Stimulated activated memory B cell treated with anti-CD40 and anti-IgM and Interleukin-4, amounts not matched to agents 10 μg/mL and 1 μg/mL and 100 μg/mL, for 72 hours (primary cell): Measurements from ENCODE around the gene SUB1.
A peak's percentile ranks its signal among the peaks of the same experiment; 100 is the strongest.
"Not testable (repeated sequence)": the region's sequence is repeated elsewhere in the genome, so short reads cannot be mapped to it uniquely, and the experiment has no call there.

ENCODE experiments used
- ATAC-seq: fragments of 150-1000 bp; cut with Tn5 transposase; 2 replicates; pipeline ENCODE4 v1.10.0; 2021
- H3K27ac Mint-ChIP-seq: one replicate; pipeline ENCODE4 v1.8.0; 2022; ENCODE audit warnings: mild to moderate bottlenecking, mixed read lengths
- H3K27me3 Mint-ChIP-seq: one replicate; pipeline ENCODE4 v1.8.0; 2022; ENCODE audit warnings: mixed read lengths
- H3K36me3 Mint-ChIP-seq: one replicate; pipeline ENCODE4 v1.8.0; 2022; ENCODE audit warnings: mixed read lengths
- H3K4me1 Mint-ChIP-seq: one replicate; pipeline ENCODE4 v1.8.0; 2022; ENCODE audit warnings: mixed read lengths
- H3K4me3 Mint-ChIP-seq: one replicate; pipeline ENCODE4 v1.8.0; 2022; ENCODE audit warnings: mild to moderate bottlenecking, moderate library complexity, mixed read lengths
- H3K9me3 Mint-ChIP-seq: one replicate; pipeline ENCODE4 v1.8.0; 2022; ENCODE audit warnings: mixed read lengths

Gene SUB1

DNA sequence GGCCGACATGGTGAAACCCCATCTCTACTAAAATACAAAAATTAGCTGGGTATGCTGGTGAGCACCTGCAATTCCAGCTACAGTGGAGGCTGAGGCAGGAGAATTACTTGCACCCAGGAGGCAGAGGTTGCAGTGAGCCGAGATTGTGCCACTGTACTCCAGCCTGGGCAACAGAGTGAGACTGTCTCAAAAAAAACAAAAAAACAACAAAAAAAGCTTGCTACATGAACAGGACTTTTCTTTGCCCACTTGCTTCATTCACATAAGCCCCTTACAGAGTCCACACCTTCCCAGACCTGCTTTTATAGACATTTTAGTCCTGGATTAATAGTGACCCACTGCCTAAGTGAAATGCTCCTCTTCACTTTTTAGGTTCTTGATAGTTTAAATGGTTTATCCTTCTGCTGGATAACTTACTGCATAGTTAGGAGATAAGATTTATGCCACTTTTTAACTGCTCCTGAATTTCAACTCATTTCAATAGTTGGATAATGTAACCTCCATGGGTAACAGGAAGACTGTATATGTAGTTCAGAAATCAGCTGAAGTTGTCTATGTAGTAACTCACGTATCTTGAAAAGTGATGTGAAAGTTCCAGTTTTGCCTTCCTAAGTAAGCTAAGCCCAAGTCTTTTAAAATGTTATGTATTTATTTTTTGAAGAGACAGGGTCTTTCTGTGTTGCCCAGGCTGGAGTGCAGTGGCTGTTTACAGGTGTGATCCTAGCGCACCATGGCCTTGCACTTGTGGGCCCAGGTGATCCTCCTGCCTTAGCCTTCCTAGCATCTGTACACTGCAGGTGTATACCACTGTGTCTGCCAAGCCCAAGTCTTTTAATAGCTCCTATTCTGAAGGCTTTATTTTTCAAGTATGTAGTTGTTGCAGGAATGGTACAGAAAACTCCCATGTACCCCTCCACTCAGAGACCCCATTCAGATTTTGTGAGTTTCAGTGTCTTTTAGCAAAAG is 19.7 kb downstream of the SUB1 start:
- Mint-ChIP-seq H3K4me1 (peaks cover 10% of the 10 kb centered on the region), H3K27ac (no peak overlapping the region), H3K27me3 (no peaks in the 10 kb centered on the region), H3K4me3 (no peak overlapping the region), H3K9me3 (no peaks in the 10 kb centered on the region), H3K36me3 (peaks cover 43% of the 10 kb centered on the region)
- no peak for ATAC-seq

DNA sequence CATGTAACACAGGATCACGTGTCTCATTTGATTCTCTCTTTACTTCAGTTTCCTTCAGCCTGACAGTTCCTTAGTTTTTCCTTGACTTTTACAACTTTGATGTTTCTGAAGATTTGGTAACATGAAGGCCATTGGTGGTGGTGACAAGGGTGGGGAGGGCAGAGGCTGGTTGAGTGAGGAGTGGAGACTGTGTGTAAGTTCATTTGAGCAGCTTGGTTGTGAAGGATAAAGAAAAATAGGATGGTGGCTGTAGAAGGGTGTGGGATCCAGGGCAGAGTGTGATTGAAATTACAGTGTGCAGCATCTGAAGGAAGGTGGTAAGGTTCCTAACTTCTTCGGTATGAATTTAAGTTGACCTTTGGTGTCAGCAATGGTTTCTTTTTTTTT is 20.4 kb downstream of the SUB1 start:
- no peak overlapping the region for H3K27ac Mint-ChIP-seq

DNA sequence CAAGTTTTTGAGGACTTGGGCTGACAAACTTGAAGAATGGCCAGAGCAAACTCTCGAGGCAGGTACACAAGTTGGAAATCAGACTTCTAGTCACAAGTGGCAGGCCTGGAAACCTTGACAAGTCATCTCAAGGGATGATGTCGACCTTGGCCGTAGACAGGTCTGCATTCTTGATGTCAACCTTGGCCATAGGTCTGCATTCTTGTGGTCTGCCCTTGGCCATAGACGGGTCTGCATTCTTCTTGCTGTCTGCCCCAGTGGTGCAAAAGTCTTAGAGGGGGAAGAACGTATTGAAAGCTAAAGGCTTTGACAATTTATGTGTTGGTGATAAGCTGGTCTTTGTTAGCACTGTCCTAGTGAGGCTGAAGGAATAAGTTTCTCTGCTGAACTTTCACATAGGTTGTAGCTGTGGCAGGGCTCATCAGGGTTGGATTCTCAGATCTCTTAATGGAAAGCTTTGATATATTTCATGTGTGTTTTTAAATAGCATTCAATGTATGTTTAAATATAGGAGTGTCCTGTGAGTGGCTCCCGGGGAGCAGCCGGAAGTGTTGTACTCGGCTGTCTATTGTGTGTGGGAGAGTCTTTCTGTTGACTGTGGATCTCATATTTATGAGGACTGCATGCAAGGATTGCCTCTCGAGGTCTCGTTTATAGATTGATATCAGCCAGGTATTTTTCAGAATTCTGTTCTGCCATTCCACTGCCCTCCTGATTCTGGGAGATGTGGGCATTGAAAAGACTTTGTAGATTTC is 27.0 kb downstream of the SUB1 start:
- Mint-ChIP-seq H3K4me3 (no peak overlapping the region), H3K9me3 (no peaks in the 10 kb centered on the region), H3K27ac (no peak overlapping the region), H3K4me1 (no peaks in the 10 kb centered on the region), H3K36me3 (peaks cover 21% of the 10 kb centered on the region), H3K27me3 (no peaks in the 10 kb centered on the region)
- ATAC-seq: no peak

More for the DNA sequence above, 20.4 kb downstream of the SUB1 start:
- Mint-ChIP-seq H3K36me3 (peaks cover 38% of the 10 kb centered on the region), H3K4me3 (no peak overlapping the region), H3K27me3 (no peaks in the 10 kb centered on the region), H3K9me3 (no peaks in the 10 kb centered on the region), H3K4me1 (peaks cover 10% of the 10 kb centered on the region)
- ATAC-seq: no peak

DNA sequence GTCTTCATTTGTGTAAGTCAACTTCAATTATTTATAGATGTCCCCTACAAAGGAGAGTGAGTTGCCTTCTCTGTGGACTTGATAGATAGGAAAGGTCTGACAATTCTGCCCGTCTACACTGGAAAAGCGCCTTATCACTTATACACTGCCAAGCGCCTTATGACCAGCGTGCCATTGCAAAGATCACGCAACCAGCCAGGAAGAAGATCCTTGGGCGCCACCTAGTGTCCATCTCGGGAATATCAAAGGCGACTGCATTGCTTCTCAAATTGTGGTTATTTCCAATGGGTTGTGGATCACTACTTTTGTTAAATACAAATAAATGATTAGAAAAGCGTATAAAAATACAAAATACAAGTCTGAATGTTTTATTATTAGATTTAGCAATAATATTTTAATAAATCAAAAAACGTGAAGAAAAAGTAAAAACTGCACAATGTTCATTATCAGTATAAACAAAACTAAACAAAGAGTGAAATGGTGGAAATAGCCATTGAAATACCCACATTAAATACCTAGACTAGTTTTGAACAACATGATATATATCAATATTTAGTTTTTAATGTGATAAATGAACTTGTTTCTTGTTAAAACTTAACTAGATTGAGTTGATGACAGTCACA is 27.8 kb downstream of the SUB1 start:
- H3K27ac Mint-ChIP-seq: no peak overlapping the region
- H3K4me1 Mint-ChIP-seq: no peaks in the 10 kb centered on the region
- H3K9me3 Mint-ChIP-seq: no peaks in the 10 kb centered on the region
- peaks cover 13% of the 10 kb centered on the region for H3K36me3 Mint-ChIP-seq
- ATAC-seq: peak; percentile 62
- H3K27me3 Mint-ChIP-seq: no peaks in the 10 kb centered on the region
- no peak overlapping the region for H3K4me3 Mint-ChIP-seq

DNA sequence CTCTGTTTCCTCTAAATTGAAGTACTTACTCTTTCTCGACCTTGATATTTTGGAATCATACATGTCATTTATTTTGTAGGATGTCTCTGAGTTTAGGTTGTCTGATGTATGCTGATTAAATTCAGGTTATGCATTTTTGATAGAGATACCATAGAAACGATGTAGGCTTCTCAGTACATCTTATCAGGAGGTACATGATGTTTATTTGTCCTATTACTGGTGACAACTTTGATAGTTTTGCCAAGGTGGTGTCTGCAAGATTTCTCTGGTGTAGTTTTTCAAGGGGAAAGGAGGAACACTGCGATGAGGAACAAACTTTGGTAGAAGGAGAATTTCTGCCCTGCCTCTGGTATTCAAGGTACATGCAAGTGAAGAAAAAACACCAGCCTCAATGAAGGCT is 29.9 kb downstream of the SUB1 start:
- Mint-ChIP-seq H3K9me3 (no peaks in the 10 kb centered on the region), H3K36me3 (peaks cover 6% of the 10 kb centered on the region), H3K27ac (no peak overlapping the region), H3K27me3 (no peaks in the 10 kb centered on the region), H3K4me1 (no peaks in the 10 kb centered on the region), H3K4me3 (no peak overlapping the region)
- no peak for ATAC-seq

DNA sequence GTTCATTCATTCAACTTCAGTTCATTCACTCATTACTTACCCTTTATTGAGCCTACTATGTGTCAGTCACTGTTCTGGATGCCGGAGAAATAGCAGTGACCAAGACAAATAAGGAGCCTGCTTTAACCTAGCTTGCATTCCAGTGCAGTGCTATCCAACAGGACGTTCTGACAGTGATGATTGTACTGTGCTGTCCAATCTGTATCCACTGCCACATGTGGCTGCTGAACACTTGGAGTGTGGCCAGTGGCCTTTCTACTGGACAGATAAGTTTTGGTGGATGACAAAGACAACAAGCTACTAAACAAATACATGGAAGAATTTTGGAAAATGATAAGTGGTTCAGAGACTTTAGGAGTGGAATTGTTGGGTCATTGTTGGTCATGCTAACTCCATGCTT is 33.6 kb downstream of the SUB1 start:
- Mint-ChIP-seq H3K9me3 (no peaks in the 10 kb centered on the region), H3K27ac (no peak overlapping the region), H3K27me3 (no peaks in the 10 kb centered on the region), H3K4me1 (no peaks in the 10 kb centered on the region), H3K4me3 (no peak overlapping the region), H3K36me3 (peaks cover 12% of the 10 kb centered on the region)
- ATAC-seq: no peak

DNA sequence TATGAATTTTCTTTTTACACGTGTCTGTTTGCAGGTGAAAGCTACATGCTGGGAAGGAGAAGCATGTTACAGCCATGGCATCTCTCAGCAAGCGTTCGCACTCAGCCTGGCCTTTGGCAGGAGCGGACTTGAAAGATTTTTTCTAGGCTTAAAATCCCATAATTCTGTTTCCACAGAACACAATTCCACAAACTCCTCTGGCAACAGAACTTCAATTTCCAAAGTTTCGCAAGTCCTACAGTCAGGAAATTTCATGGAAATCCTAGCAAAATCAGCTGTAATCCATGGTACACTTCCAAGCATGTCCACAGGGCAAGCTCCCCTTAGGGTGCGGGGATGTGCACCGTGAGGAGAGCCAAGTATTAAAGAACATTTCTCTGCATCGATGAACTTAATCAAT is 35.9 kb downstream of the SUB1 start:
- Mint-ChIP-seq H3K9me3 (no peaks in the 10 kb centered on the region), H3K36me3 (peaks cover 6% of the 10 kb centered on the region), H3K27me3 (no peaks in the 10 kb centered on the region), H3K4me3 (no peak overlapping the region), H3K27ac (no peak overlapping the region), H3K4me1 (no peaks in the 10 kb centered on the region)
- ATAC-seq: no peak

DNA sequence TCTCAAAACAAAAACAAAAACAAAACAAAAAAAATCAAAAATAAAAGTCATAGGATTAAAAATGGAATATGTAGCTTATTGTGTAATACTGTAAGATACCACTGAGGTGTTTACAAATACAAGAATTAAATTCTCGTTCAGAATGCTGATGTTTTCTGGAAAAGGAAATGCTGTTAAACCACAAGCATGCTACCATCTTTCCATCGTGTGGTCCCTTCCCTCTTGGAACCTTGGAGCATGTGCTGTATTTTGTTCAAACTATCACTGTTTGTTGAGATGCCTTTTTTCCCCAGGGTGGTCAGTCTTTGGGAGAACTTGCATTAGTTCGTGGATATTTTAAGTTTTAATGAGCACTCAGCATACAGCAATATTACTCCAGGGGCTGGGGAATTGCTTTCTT is 39.7 kb downstream of the SUB1 start:
- Mint-ChIP-seq H3K27ac (no peak overlapping the region), H3K4me1 (no peaks in the 10 kb centered on the region), H3K9me3 (no peaks in the 10 kb centered on the region), H3K4me3 (no peak overlapping the region), H3K36me3 (peaks cover 6% of the 10 kb centered on the region), H3K27me3 (no peaks in the 10 kb centered on the region)
- ATAC-seq: no peak

DNA sequence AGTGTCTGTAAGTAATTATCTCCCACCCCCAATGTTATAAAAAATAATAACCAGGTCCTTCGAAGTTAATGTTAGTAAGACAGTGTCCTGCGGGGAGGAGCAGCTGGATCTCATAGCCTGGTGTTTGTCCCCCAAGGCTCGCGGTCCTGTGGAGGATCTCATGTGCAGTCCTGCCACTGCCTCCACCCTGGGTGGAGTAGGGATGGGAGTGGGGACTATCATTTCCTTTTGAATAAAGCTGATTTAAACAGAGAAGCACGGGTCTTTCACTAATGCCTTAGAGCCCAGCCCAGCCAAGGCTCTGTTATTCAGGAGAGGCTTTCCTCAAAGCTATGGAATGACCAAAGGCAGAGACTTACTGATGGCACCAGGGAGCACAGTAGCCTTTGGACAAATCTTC is 40.2 kb downstream of the SUB1 start:
- H3K4me3 Mint-ChIP-seq: no peak overlapping the region
- ATAC-seq: no peak
- peaks cover 6% of the 10 kb centered on the region for H3K36me3 Mint-ChIP-seq
- no peaks in the 10 kb centered on the region for H3K9me3 Mint-ChIP-seq
- no peak overlapping the region for H3K27ac Mint-ChIP-seq
- no peaks in the 10 kb centered on the region for H3K4me1 Mint-ChIP-seq
- H3K27me3 Mint-ChIP-seq: no peaks in the 10 kb centered on the region

DNA sequence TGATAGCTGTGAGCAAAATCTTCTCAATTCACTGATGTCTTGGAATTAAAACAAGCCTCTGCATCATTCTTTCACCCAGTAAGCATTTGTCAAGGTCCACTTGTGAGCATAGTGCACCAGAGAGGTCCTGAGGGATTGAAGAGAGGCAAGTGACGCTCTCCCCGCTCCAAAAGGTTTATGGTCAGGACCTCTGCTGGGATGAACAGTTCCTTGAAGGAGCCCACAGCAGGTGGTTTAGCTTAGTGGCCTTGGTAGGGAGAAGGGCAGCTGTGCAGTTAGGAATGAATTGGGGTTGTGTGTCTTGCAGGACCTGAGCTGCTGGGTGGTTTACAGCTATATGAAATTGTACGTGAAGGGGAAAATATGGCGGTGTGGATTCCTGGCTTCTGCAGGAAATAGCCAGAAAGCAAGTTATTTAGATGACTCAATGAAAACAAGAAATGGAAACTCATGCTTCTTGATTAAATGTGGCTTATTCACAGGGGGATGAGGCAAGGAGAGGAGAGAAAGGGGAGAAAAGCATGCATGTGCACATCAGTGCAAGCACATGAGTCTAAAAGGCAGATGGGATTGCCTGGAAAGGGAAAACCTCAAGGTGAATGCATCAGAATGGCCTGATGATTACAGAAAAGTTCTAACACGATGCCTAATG is 42.0 kb downstream of the SUB1 start:
- H3K9me3 Mint-ChIP-seq: no peaks in the 10 kb centered on the region
- no peak overlapping the region for H3K27ac Mint-ChIP-seq

DNA sequence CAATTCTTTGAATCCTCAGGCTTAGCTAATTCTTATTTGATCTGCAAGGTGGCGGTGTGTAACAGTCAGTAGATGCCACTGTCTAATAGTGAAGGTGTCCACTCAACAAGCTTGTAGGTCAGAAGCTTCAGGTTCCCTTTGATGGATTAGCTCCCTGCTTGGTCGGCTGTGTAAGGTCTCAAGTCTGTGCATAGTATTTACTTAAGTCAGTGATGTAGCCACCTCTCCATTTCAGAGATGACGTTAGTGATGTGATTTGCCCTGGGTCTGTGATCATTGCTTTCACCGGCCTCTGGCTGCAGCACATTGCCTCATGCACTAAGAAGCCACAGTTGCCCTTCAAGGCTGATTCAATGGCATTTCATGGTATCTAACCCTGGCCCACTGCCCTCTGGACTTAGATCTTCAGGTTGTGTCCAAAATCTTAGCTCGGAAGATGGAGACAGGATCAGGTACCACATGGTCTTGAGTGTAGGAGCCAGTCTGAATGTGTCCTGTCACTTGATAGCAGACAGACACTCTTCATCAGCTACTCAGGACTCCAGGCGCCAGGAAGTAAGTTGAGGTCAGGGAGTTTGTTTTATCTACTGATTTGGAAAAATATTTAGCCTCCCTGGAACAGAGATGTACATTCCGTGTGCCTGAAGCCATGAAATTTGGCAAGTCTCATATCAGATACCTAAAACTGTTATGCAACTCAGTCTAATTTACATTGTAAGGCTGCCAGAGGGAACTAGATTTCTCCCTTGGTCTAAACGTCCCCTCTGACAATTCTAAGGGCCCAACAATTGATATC is 42.9 kb downstream of the SUB1 start:
- Mint-ChIP-seq H3K27ac (no peak overlapping the region), H3K36me3 (no peaks in the 10 kb centered on the region), H3K9me3 (no peaks in the 10 kb centered on the region), H3K4me1 (no peaks in the 10 kb centered on the region), H3K27me3 (no peaks in the 10 kb centered on the region), H3K4me3 (no peak overlapping the region)
- ATAC-seq: no peak

More for the DNA sequence above, 42.0 kb downstream of the SUB1 start:
- no peak for ATAC-seq
- Mint-ChIP-seq H3K4me1 (no peaks in the 10 kb centered on the region), H3K4me3 (no peak overlapping the region), H3K27me3 (no peaks in the 10 kb centered on the region), H3K36me3 (no peaks in the 10 kb centered on the region)

DNA sequence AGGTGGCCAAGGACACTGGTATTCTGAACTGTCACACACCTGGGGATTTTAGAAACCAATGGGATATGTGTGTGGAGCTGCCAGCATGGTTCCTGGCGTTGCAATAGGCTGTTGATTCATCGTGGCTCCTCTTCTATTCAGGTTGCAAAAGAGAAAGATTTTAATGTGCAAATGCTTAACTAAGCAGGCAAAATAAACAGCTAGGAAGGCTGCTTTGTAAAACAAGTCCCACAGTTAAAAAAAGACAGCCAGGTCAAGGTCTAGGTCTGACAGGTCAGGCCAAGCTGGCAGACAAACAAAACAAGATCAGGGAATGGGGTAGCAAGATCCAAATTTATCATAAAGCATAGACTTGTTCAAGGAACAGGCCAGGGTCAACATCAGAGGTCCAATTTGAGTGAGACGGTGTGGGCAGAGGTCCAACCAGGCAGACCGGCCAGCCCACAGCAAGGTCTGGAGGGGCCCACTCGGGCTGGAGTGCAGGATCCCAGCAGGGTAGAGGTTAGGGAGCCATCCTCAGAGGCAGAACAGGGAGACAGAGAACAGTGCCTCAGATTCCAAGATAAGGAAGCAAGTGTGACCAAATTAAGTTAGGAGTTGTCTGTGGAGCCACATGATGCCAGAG is 45.6 kb downstream of the SUB1 start:
- Mint-ChIP-seq H3K4me1 (no peaks in the 10 kb centered on the region), H3K36me3 (no peaks in the 10 kb centered on the region), H3K4me3 (no peak overlapping the region), H3K27me3 (no peaks in the 10 kb centered on the region), H3K9me3 (no peaks in the 10 kb centered on the region), H3K27ac (no peak overlapping the region)
- peak; percentile 32 for ATAC-seq

DNA sequence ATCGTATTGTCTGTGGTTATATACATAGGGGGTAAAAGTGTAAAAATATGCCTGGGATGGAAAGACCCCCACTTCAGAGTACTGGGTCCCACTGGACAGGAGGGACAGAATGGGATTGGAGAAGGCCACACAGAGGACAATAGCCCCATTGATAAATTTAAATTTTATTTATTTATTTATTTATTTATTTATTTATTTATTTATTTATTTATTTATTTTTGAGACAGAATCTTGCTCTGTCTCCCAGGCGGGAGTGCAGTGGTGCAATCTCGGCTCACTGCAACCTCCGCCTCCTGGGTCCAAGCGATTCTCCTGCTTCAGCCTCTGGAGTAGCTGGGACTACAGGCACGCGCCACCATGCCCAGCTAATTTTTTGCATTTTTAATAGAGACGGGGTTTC is 47.7 kb downstream of the SUB1 start:
- H3K27ac Mint-ChIP-seq, H3K4me1 Mint-ChIP-seq, ATAC-seq, H3K27me3 Mint-ChIP-seq, H3K36me3 Mint-ChIP-seq, H3K9me3 Mint-ChIP-seq, H3K4me3 Mint-ChIP-seq: not testable (repeated sequence)

DNA sequence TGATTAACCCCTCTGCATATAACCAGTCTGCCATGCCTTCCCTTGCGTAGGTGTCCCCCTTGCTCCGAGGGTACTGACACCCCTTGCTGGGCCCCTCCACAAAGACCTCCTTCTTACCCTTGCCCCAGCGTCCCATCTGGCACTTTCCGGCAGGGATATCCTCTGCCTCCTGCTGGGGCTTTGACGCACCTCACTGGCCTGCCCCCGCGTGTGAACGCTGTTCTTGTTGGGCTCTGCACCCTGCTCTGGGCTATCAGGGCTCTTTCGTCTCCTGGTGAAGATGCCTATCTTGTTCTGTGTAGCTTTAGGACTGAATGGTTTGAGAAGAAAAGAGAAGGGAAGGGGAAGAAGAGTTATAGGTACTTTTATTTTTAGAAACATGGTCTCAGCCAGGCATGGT is 53.0 kb downstream of the SUB1 start:
- ATAC-seq: no peak
- H3K36me3 Mint-ChIP-seq: no peaks in the 10 kb centered on the region
- no peaks in the 10 kb centered on the region for H3K27me3 Mint-ChIP-seq

More for the DNA sequence above, 53.0 kb downstream of the SUB1 start:
- H3K27ac Mint-ChIP-seq: no peak overlapping the region
- H3K4me1 Mint-ChIP-seq: no peaks in the 10 kb centered on the region
- no peaks in the 10 kb centered on the region for H3K9me3 Mint-ChIP-seq
- H3K4me3 Mint-ChIP-seq: no peak overlapping the region
